ENCODE results near the gene SLC22A31.

DNA sequence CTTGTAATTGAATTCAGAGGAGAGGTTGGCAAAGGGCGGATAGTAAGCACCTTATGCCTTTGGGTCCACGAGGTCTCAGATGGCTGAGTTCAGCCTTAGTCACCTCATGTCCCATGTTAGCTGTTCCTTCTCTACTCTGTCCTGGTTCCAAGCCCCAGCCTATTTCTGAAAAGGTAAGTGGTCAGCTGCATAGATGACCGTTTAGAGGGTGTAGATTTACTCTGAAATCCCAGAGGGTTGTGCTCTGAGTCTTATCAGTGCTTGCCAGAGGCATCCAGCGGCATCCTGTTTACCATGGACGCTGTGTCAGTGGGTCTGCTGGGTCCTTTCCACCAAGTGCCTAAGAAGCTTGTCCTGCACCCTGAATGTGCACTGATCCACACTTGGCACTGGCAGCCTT, 19.0 kb upstream of the SLC22A31 start:
- TF ChIP-seq CTCF (IDR thresholded peaks at IDR 0.05) (no peak), POLR2AphosphoS5 (IDR thresholded peaks at IDR 0.05) (no peak)
